OCI-LY1 (cell line): ENCODE measurements around the gene NLRP6.
"Not testable (repeated sequence)": the region's sequence is repeated elsewhere in the genome, so short reads cannot be mapped to it uniquely, and the experiment has no call there.

Experiments used
- H2AFZ ChIP-seq: fragments of 200-600 bp; sonication (generic), shearing (Covaris generic); 2 replicates; pipeline ENCODE4 v1.6.0; 2014; ENCODE audit warnings: antibody characterized with exemption, mild to moderate bottlenecking, low read length
- H3F3A ChIP-seq: fragments of 200-600 bp; sonication (generic), shearing (Covaris generic); 2 replicates; pipeline ENCODE4 v1.6.0; 2014; ENCODE audit warnings: mild to moderate bottlenecking, antibody characterized with exemption, low read length, moderate library complexity; ENCODE audit not compliant: insufficient read depth
- H3K27ac ChIP-seq: fragments of 200-600 bp; sonication (generic); 2 replicates; pipeline ENCODE4 v1.5.1; 2014; ENCODE audit warnings: low read length, mixed run types, mild to moderate bottlenecking, low read depth; ENCODE audit not compliant: poor library complexity, severe bottlenecking
- H3K27me3 ChIP-seq: fragments of 200-600 bp; sonication (generic); 2 replicates; pipeline ENCODE4 v1.6.0; 2014; ENCODE audit warnings: antibody characterized with exemption, mild to moderate bottlenecking, low read length, moderate library complexity; ENCODE audit not compliant: insufficient read depth
- H3K36me3 ChIP-seq: fragments of 200-600 bp; sonication (generic); 2 replicates; pipeline ENCODE4 v1.6.1; 2014; ENCODE audit warnings: mild to moderate bottlenecking, antibody characterized with exemption, low read length, moderate library complexity, mixed read lengths; ENCODE audit not compliant: insufficient read depth
- H3K4me1 ChIP-seq: fragments of 200-600 bp; sonication (generic); 2 replicates; pipeline ENCODE4 v1.5.1; 2014; ENCODE audit warnings: mild to moderate bottlenecking, low read length, moderate library complexity; ENCODE audit not compliant: insufficient read depth, severe bottlenecking
- H3K4me2 ChIP-seq: fragments of 200-600 bp; sonication (generic), shearing (Covaris generic); 2 replicates; pipeline ENCODE4 v1.6.1; 2014; ENCODE audit warnings: low read length
- H3K4me3 ChIP-seq: fragments of 200-600 bp; sonication (generic); 2 replicates; pipeline ENCODE4 v1.5.1; 2014; ENCODE audit warnings: low read length, low read depth, mild to moderate bottlenecking, mixed read lengths; ENCODE audit not compliant: poor library complexity, severe bottlenecking
- H3K79me2 ChIP-seq: fragments of 200-600 bp; shearing (Covaris generic); 2 replicates; pipeline ENCODE4 v1.6.1; 2016; ENCODE audit warnings: mixed run types, low read length, mixed read lengths; ENCODE audit not compliant: insufficient read depth
- H3K9ac ChIP-seq: fragments of 200-600 bp; sonication (generic), shearing (Covaris generic); 2 replicates; pipeline ENCODE4 v1.6.1; 2014; ENCODE audit warnings: mild to moderate bottlenecking, low read length, mixed read lengths
- H3K9me2 ChIP-seq: fragments of 200-600 bp; sonication (generic), shearing (Covaris generic); 2 replicates; pipeline ENCODE4 v1.6.1; 2014; ENCODE audit warnings: low read depth, mild to moderate bottlenecking, low read length, mixed read lengths
- H3K9me3 ChIP-seq: fragments of 200-600 bp; shearing (Covaris generic); 2 replicates; pipeline ENCODE4 v1.6.1; 2014; ENCODE audit warnings: low read length, mixed read lengths
- H4K20me1 ChIP-seq: fragments of 200-600 bp; sonication (generic), shearing (Covaris generic); 2 replicates; pipeline ENCODE4 v1.6.0; 2016; ENCODE audit warnings: mild to moderate bottlenecking, low read length; ENCODE audit not compliant: insufficient read depth
- EZH2 ChIP-seq: fragments of 200-600 bp; sonication (generic), shearing (Covaris generic); IDR thresholded peaks from 2 replicates; pipeline ENCODE4 v1.8.0; 2017; ENCODE audit warnings: borderline replicate concordance, mixed run types, mild to moderate bottlenecking, antibody characterized with exemption, low read length, moderate library complexity, mixed read lengths
- TF ChIP-seq, protein P1 (sequence below): fragments of 200-600 bp; sonication (generic), shearing (Covaris generic); IDR thresholded peaks from 2 replicates; pipeline ENCODE4 v1.5.1; 2017; ENCODE audit warnings: mild to moderate bottlenecking, antibody characterized with exemption, low read length, moderate library complexity, mixed read lengths

The NLRP6 gene

DNA sequence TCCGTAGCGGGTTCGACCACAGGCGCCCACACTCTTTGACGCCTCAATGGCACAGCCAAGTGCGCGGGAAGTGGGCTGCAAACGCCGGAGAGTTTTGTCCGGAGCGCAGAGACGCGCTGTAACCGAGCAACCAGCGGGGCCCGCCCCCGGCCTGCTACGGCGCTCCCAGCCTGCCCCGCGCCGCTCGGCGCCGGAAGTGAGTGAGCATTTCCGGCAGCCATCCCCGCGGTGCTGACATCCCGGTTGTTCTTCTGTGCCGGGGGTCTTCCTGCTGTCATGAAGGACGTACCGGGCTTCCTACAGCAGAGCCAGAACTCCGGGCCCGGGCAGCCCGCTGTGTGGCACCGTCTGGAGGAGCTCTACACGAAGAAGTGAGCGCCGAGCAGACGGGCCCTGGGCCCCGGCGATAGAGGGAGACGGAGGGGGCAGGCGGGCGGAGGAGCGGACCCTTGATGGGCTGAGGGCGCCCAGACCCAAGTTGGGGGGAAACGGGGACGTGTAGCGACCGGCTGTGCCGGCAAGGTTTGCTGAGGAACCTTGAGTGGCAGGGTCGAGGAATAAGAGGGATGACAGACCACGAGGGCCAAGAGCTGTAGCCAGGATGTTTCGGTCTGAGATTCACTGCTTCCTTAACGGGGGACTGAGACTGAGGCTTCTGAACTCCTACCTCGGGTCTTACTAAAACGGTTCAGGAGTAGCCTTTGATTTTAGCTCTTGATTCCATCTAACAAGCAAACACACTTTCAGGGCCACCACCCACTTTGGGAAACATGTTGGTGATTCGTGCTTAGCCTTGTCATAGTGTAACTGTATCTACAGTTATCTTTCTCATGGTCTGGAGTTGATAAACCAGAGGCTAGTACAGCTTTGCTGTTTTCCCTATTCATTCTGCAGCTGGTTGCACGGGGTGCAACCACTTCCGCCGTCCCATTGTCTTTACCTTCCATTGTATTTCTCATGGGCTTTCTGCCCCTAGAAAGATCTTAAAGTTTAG, 41.1 kb upstream of the NLRP6 start, which contains the start of gene PSMD13:
Gene PSMD13 (plus strand): TSS at position 203 of the 994 bp plus-strand sequence. CDS start 74 bp downstream, at position 277.
- Histone ChIP-seq H2AFZ (no peak within 1 kb of the TSS), H3K9ac (peak within 1 kb of the TSS; percentile 100), H3K27me3 (no peaks in the 10 kb centered on the region), H4K20me1 (no peaks in the 10 kb centered on the region), H3K4me2 (peak within 1 kb of the TSS; percentile 90), H3K4me1 (peaks cover 23% of the 10 kb centered on the region), H3K4me3 (peak within 1 kb of the TSS; percentile 100), H3K36me3 (peaks cover 35% of the 10 kb centered on the region), H3F3A (no peaks in the 10 kb centered on the region), H3K27ac (peak within 1 kb of the TSS; percentile 91), H3K79me2 (peaks cover 32% of the 10 kb centered on the region), H3K9me2 (no peaks in the 10 kb centered on the region), H3K9me3 (no peaks in the 10 kb centered on the region)
- TF ChIP-seq, protein P1, sequence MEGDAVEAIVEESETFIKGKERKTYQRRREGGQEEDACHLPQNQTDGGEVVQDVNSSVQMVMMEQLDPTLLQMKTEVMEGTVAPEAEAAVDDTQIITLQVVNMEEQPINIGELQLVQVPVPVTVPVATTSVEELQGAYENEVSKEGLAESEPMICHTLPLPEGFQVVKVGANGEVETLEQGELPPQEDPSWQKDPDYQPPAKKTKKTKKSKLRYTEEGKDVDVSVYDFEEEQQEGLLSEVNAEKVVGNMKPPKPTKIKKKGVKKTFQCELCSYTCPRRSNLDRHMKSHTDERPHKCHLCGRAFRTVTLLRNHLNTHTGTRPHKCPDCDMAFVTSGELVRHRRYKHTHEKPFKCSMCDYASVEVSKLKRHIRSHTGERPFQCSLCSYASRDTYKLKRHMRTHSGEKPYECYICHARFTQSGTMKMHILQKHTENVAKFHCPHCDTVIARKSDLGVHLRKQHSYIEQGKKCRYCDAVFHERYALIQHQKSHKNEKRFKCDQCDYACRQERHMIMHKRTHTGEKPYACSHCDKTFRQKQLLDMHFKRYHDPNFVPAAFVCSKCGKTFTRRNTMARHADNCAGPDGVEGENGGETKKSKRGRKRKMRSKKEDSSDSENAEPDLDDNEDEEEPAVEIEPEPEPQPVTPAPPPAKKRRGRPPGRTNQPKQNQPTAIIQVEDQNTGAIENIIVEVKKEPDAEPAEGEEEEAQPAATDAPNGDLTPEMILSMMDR = no peak
- TF ChIP-seq EZH2 = no peak

DNA sequence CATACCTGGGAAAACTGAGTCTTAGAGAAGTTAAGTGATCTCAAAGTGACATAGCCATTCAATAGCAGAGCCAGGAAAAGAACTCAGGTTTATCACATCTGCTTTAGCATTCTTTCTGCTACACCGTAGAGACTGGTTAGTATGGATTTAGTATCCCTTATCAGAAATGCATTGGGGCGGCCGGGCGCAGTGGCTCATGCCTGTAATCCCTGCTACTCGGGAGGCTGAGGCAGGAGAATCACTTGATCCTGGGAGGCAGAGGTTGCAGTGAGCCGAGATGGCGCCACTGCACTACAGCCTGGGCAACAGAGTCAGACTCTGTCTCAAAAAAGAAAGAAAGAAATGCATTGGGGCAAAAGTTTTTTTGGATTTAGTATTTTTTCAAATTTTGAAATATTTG, 39.9 kb upstream of the NLRP6 start:
- not testable (repeated sequence) for H4K20me1 ChIP-seq, H3K9me2 ChIP-seq, H3K9me3 ChIP-seq, H2AFZ ChIP-seq, H3K27me3 ChIP-seq, H3K27ac ChIP-seq, H3F3A ChIP-seq
- H3K36me3 ChIP-seq = peaks cover 48% of the 10 kb centered on the region
- peaks cover 32% of the 10 kb centered on the region for H3K79me2 ChIP-seq
- H3K4me3 ChIP-seq = peak overlapping the region; percentile 100
- H3K9ac ChIP-seq = peak overlapping the region; percentile 100; the same call in 1 of the 2 replicates
- peaks cover 23% of the 10 kb centered on the region for H3K4me1 ChIP-seq
- peak overlapping the region; percentile 89 for H3K4me2 ChIP-seq

DNA sequence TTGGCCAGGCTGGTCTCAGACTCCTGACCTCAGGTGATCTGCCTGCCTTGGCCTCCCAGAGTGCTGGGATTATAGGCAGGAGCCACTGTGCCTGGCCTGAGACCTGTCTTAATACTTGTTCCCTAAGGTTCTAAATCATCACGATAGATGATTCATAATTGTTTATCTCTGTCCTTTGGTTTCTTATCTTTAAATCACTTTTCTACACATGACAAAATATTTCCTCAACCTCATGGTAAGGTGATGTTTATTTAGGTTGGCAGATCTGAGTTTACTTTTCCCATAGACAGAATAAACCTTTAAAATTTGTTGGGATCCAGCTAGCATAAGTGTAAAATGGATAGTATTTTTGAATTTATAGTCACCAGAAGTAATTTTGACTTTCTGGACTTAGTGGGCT, 37.9 kb upstream of the NLRP6 start:
- peaks cover 32% of the 10 kb centered on the region for H3K79me2 ChIP-seq
- H3K36me3 ChIP-seq = peaks cover 67% of the 10 kb centered on the region

More for the DNA sequence above, 37.9 kb upstream of the NLRP6 start:
- Histone ChIP-seq H3K9me2 (no peaks in the 10 kb centered on the region), H2AFZ (no peak overlapping the region), H3K27ac (no peak overlapping the region), H4K20me1 (no peaks in the 10 kb centered on the region), H3K9ac (no peak overlapping the region), H3K4me1 (peaks cover 19% of the 10 kb centered on the region), H3K27me3 (no peaks in the 10 kb centered on the region), H3K4me2 (no peak overlapping the region), H3K9me3 (no peaks in the 10 kb centered on the region), H3F3A (no peaks in the 10 kb centered on the region), H3K4me3 (no peak overlapping the region)
- no peak for TF ChIP-seq EZH2
- TF ChIP-seq, protein P1 = no peak
